GM21825 (cell line): ENCODE data around the gene S100A9.

ENCODE experiments used
- ATAC-seq: cut with Tn5 transposase; IDR thresholded peaks from one replicate; pipeline ENCODE4 v1.9.1; 2021; ENCODE audit warnings: mild to moderate bottlenecking, moderate library complexity; ENCODE audit not compliant: unreplicated experiment

Gene S100A9

GRCh38 chr1:153359241-153359640 lies 1.6 kb downstream of the S100A9 start:
- ATAC-seq: no peak

- ATAC-seq: no peak
Measured at GRCh38 chr1:153360190-153360589, 2.5 kb downstream of the S100A9 start.

GRCh38 chr1:153360592-153361479 lies 3.2 kb downstream of the S100A9 start:
- no peak for ATAC-seq

GRCh38 chr1:153361480-153362109 lies 3.9 kb downstream of the S100A9 start:
- no peak for ATAC-seq

- no peak for ATAC-seq
Measured at GRCh38 chr1:153362187-153362775, 4.6 kb downstream of the S100A9 start.

- ATAC-seq: no peak
Measured at GRCh38 chr1:153363641-153364040, 6.0 kb downstream of the S100A9 start.

GRCh38 chr1:153364156-153364555 lies 6.5 kb downstream of the S100A9 start:
- ATAC-seq: no peak

GRCh38 chr1:153364766-153365666 lies 7.4 kb downstream of the S100A9 start:
- no peak for ATAC-seq

- no peak for ATAC-seq
Measured at GRCh38 chr1:153365696-153366095, 8.0 kb downstream of the S100A9 start.

- ATAC-seq: no peak
Measured at GRCh38 chr1:153366261-153366660, 8.6 kb downstream of the S100A9 start.

GRCh38 chr1:153367090-153367489 lies 9.4 kb downstream of the S100A9 start:
- ATAC-seq: no peak

- ATAC-seq: no peak
Measured at GRCh38 chr1:153368495-153368894, 10.8 kb downstream of the S100A9 start.

- ATAC-seq: no peak
Measured at GRCh38 chr1:153370146-153370545, 12.5 kb downstream of the S100A9 start.

- no peak for ATAC-seq
Measured at GRCh38 chr1:153371231-153371630, 13.6 kb downstream of the S100A9 start.

- ATAC-seq: no peak
Measured at GRCh38 chr1:153372571-153372970, 14.9 kb downstream of the S100A9 start.

- no peak for ATAC-seq
Measured at GRCh38 chr1:153374071-153374470, 16.4 kb downstream of the S100A9 start.

- ATAC-seq: no peak
Measured at GRCh38 chr1:153375511-153375910, 17.9 kb downstream of the S100A9 start, which contains the start of gene S100A12. Gene S100A12 (minus strand): TSS chr1:153375621. CDS start chr1:153374592, 1,029 bp downstream.

GRCh38 chr1:153379591-153379990 lies 21.9 kb downstream of the S100A9 start:
- ATAC-seq: no peak

GRCh38 chr1:153380711-153381110 lies 23.1 kb downstream of the S100A9 start:
- ATAC-seq: no peak

GRCh38 chr1:153384958-153385580 lies 27.4 kb downstream of the S100A9 start:
- no peak for ATAC-seq
